ELR (cell line): Measurements from ENCODE around the gene PHF21B.

Experiments
- DNase-seq: peaks from one replicate; pipeline ENCODE4 v3.0.0-alpha.2; 2015; ENCODE audit warnings: low read depth

The PHF21B gene

DNA sequence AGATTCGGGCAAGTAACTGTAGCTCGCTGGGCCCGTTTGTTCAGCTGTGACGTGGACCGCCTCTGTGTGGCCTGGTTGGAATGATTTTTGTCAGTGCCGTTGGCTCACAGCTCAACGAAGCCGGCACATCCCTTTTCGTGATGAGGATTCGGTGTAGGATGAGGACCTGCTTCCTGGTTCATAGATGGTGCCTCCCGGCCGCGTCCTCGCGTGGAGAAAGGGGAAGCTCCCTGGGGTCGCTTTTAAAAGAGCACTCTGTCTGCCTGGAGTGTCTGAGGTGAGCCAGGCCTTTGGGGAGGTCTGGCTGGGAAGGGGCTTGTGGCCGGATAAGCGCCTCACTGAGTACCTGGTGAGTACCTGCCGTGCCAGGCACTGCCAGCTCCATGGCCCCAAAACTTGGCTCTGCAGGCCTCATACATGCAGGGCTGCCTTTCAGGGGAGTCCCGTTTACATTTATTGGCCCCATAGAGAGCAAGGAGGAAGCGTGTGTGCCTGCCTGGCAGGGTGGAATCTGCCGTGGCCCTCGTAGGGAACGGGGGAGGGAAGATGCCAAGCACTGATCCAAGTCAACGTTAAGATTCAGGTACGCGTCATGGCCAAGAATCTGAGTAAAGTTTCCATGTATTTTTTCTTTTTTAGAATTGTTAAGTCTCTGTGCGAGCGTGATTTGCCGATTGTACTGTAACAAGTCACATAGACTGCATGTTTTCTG lies 169.0 kb downstream of the PHF21B start:
- no peak for DNase-seq

DNA sequence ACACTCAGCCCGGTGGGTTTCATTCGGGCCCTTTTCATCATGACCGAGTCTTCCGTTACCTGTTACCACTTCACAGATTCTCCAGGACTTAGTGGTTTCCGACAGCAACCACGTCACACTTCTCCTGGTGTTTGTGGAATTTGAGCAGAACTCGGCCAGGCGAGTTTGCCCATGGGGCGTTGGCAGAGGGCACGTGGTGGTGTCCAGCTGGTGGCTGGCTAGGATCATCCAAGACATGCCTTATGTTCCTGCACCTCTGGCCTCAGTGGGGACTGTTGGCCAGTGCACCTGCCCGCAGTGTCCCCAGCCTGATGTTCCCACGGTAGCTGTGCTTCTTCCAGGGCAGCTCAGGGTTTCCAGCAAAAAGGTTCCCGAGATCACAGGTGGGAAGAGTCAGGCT lies 170.1 kb downstream of the PHF21B start:
- DNase-seq = no peak

DNA sequence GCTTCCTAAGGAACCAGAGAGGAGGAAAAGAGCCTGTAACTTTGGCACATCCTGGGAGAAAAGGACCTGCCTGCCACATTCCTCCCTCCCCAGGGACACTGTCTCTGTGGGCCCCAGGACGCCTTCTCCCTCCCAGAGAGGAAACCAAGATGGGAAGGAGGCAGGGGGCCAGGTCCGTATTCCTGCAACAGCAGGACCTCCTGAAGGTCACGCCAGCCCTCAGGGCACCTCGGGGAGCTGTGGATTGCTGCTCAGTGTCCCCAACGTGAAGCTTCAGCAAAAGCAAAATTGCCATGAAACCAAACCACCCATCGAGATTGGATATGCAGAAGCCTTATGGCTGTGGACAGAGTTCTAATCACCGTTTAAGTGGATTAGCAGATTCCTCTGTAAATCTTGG lies 170.7 kb downstream of the PHF21B start:
- no peak for DNase-seq

DNA sequence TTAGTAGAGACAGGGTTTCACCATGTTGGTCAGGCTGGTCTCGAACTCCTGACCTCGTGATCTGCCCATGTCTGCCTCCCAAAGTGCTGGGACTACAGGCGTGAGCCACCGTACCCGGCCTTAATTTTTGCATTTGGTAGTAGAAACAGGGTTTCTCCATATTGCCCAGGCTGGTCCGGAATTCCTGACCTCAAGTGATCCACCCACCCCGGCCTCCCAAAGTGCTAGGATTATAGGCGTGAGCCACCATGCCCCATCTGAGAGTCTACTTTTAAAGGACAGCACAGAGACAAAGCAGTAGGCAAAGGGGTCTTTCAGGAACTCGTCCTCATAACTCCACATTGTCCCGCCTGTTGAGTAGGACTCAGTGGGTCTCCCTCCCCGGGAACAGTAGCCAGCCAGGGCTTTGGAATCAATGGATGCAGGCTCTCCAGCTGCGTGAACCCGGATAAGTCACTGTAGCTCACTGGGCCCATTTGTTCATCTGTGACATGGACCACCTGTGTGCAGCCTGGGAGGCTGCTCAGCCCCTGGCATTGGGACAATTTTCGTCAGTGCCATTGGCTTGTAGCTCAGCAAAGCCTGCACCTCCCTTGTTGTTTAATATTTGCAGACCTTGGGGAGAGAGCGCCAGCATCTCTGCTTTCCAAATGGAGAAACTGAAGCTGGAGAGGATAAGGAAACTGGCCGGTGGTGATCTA lies 171.3 kb downstream of the PHF21B start:
- DNase-seq = no peak

DNA sequence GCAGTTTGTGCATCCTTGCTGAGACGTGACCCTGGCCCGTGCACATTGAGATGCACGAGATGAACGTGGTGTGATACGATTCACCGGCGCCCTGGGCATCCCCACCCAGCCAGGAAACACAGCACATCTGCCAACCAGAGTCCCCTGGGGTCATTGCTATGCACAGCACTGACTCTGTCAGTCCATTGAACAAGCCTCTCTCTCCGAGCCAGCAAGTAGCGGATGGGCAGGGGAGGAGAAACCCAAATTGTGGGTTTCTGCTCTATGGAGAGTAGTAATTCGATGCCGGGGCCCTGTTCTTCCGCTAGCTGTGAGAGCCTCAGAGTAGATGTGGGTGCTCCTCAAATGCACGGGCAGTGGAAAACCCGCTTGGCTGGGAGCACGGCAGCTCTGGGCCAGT lies 172.3 kb downstream of the PHF21B start:
- DNase-seq = no peak

DNA sequence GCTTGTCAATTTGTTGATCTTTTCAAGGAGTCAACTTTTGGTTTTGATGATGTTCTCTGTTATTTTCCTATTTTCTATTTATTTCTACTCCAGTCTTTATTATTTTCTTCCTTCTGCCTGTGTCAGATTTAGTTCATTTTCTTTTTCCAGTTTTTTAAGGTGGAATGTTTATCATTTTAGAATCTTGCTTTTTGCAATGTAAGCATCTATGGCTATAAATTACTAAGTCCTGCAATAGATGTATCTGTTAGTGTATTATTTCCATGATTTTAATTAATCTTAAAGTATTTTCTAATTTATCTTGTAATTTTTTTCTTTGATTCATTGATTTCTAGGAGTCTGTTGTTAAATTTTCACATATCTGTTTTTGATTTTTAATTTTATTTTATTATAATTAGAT lies 175.7 kb downstream of the PHF21B start:
- no peak for DNase-seq

DNA sequence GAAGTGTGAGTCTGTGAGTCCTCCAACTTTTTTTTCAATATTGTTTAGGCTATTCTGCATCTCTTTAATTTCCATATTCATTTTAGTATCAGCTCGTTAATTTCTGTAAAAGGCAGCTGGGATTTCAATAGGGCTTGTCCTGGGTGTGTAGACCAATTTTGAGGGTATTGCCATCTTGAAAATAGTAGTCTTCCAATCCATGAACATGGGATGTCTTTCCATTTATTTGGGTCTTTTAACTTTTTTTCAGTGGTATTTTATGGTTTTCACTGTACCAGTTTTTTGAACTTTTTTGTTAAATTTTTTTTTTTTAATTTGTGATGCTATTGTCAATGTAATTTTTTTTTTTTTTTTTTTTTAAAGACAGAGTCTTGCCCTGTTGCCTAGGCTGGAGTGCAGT lies 177.9 kb downstream of the PHF21B start:
- DNase-seq = no peak
